NT2/D1 (cell line): Measurements from ENCODE around the gene TSEN15.

Experiments
- SUZ12 ChIP-seq: IDR thresholded peaks from 2 replicates; pipeline ENCODE4 v1.6.1; 2011; ENCODE audit not compliant: insufficient read length, insufficient read depth; ENCODE audit errors: extremely low read depth
- YY1 ChIP-seq: IDR thresholded peaks from 2 replicates; pipeline ENCODE4 v1.6.1; 2011; ENCODE audit not compliant: insufficient read length, insufficient read depth
- ZNF274 ChIP-seq: IDR thresholded peaks from 2 replicates; pipeline ENCODE4 v1.6.1; 2011; ENCODE audit warnings: mild to moderate bottlenecking, low read depth, low read length

GRCh38 chr1:184020855-184021254, 30.7 kb upstream of the TSEN15 start:
- TF ChIP-seq ZNF274 (no peak), SUZ12 (no peak), YY1 (no peak)
